IPS-18a (cell line): ENCODE results near the gene CST7.
"Not testable (repeated sequence)": the region's sequence is repeated elsewhere in the genome, so short reads cannot be mapped to it uniquely, and the experiment has no call there.

Experiments used
- H3K27ac ChIP-seq: one replicate; pipeline ENCODE4 v1.5.1; 2013; ENCODE audit warnings: low read length
- H3K27me3 ChIP-seq: one replicate; pipeline ENCODE4 v1.6.1; 2013; ENCODE audit warnings: mild to moderate bottlenecking, low read length; ENCODE audit not compliant: control insufficient read depth, insufficient read depth
- H3K36me3 ChIP-seq: one replicate; pipeline ENCODE4 v1.6.1; 2013; ENCODE audit warnings: low read depth, low read length; ENCODE audit not compliant: control insufficient read depth
- H3K4me1 ChIP-seq: one replicate; pipeline ENCODE4 v1.6.1; 2013; ENCODE audit warnings: low read depth, low read length; ENCODE audit not compliant: control insufficient read depth
- H3K4me3 ChIP-seq: one replicate; pipeline ENCODE4 v1.5.1; 2013; ENCODE audit warnings: low read length
- H3K9ac ChIP-seq: one replicate; pipeline ENCODE4 v1.6.1; 2013; ENCODE audit warnings: mild to moderate bottlenecking, low read length, moderate library complexity
- H3K9me3 ChIP-seq: one replicate; pipeline ENCODE4 v1.6.1; 2013; ENCODE audit warnings: low read depth, low read length; ENCODE audit not compliant: control insufficient read depth

The CST7 gene

DNA sequence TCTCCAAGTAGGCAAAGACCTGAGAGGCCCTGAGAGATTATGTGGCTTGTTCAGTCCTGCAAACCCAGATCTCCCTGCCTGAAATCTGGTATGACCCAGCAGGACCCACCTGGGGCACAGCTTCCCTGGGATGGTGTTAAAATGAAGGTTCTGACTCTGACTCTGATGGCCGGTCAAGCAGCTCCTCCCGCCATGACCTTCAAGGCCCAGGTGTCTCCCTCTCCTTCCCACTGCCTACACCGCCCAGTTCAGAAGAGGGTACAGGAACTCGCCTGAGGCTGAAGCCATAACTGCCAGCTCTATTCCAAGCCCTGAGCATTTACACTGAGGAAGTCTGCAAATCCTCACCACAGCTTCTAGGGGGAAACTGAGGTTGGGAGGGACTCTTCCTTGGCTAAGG lies 5.9 kb upstream of the CST7 start:
- no peak overlapping the region for H3K27ac ChIP-seq
- H3K27me3 ChIP-seq = no peaks in the 10 kb centered on the region

DNA sequence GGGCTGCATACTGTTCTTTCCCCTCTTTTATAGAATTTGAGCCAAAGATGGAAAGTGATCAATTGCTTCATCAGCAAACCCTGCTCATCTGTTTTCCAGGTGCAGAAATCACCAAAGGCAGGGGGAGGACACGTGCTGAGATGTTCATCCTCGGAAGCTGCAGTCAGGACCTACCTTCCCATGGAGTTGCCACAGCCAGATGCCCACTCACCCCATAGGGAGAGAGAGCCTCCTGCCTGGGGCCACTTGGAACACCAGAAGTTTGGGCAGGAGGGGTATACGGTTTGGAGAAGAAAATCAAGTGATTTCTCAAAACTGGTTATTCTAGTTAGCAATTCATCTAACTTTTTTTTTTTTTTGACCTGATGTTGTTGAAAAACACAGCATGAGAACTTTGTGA lies 5.3 kb upstream of the CST7 start:
- no peak overlapping the region for H3K27ac ChIP-seq
- no peaks in the 10 kb centered on the region for H3K27me3 ChIP-seq
- no peak overlapping the region for H3K9ac ChIP-seq
- no peaks in the 10 kb centered on the region for H3K4me1 ChIP-seq
- H3K9me3 ChIP-seq = peaks cover 6% of the 10 kb centered on the region
- H3K36me3 ChIP-seq = no peaks in the 10 kb centered on the region
- H3K4me3 ChIP-seq = no peak overlapping the region

More for the DNA sequence above, 5.9 kb upstream of the CST7 start:
- peaks cover 6% of the 10 kb centered on the region for H3K9me3 ChIP-seq
- no peak overlapping the region for H3K4me3 ChIP-seq
- H3K4me1 ChIP-seq = no peaks in the 10 kb centered on the region
- H3K36me3 ChIP-seq = no peaks in the 10 kb centered on the region
- H3K9ac ChIP-seq = no peak overlapping the region

- H3K27ac ChIP-seq, H3K4me1 ChIP-seq, H3K36me3 ChIP-seq, H3K27me3 ChIP-seq, H3K9ac ChIP-seq, H3K4me3 ChIP-seq, H3K9me3 ChIP-seq: not testable (repeated sequence)
Observed at GRCh38 chr20:24946376-24946775, 2.7 kb upstream of the CST7 start.

DNA sequence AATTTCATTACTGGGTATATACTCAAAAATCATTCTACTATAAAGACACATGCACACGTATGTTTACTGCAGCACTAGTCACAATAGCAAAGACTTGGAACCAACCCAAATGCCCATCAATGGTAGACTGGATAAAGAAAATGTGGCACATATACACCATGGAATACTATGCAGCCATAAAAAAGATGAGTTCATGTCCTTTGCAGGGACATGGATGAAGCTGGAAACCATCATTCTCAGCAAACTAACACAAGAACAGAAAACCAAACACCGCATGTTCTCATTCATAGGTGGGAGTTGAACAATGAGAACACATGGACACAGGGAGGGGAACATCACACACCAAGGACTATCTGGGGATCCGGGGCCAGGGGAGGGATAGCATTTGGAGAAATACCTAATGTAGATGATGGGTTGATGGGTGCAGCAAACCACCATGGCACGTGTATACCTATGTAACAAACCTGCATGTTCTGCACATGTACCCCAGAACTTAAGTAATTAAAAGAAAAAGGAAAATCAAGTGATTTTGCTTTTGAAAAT lies 602 bp upstream of the CST7 start:
- H3K9me3 ChIP-seq, H3K27me3 ChIP-seq, H3K4me3 ChIP-seq: not testable (repeated sequence)

GRCh38 chr20:24949756-24950127 lies 673 bp downstream of the CST7 start:
- Histone ChIP-seq H3K27ac (no peak overlapping the region), H3K4me3 (no peak overlapping the region), H3K36me3 (no peaks in the 10 kb centered on the region), H3K9me3 (no peaks in the 10 kb centered on the region), H3K9ac (no peak overlapping the region), H3K4me1 (no peaks in the 10 kb centered on the region), H3K27me3 (no peaks in the 10 kb centered on the region)

More for the DNA sequence above, 602 bp upstream of the CST7 start:
- not testable (repeated sequence) for H3K9ac ChIP-seq, H3K36me3 ChIP-seq, H3K4me1 ChIP-seq, H3K27ac ChIP-seq

DNA sequence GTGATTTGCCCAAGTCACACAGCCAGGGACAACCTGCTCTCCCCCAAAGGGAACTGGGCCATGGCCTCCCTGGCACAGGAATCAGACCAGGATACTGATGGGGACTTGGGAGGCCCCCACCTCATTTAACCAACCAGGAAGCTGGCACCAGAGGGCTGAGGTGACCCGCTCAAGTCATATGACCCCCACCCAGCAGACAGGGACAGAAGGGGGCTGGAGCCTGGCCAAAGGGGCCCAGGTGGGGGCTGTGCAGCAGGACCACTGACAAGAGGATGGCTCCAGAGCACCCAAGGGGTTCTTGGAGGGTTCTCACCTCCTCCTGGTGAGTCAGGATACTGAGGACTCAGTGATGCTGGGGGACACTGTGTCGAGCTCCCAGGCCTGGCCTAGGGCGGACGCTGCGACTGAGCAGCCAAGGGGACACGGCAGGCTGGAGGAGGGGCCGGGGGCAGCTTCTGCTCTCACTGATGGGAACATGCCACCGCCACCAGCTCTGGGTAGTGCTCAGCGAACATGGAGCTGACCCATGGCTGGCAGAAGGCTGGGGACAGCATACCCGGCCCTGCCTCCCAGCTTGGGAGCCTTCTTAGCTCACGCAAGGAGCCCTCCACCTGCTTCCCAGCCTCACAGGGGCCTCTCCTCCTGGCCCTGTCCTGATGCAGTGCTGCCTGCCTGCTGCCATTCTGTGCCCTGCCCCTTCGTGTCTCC lies 1.2 kb downstream of the CST7 start:
- no peaks in the 10 kb centered on the region for H3K36me3 ChIP-seq
- H3K9me3 ChIP-seq = no peaks in the 10 kb centered on the region
- H3K27ac ChIP-seq = no peak overlapping the region
- H3K4me3 ChIP-seq = no peak overlapping the region
- no peaks in the 10 kb centered on the region for H3K4me1 ChIP-seq
- H3K9ac ChIP-seq = no peak overlapping the region
- H3K27me3 ChIP-seq = no peaks in the 10 kb centered on the region

DNA sequence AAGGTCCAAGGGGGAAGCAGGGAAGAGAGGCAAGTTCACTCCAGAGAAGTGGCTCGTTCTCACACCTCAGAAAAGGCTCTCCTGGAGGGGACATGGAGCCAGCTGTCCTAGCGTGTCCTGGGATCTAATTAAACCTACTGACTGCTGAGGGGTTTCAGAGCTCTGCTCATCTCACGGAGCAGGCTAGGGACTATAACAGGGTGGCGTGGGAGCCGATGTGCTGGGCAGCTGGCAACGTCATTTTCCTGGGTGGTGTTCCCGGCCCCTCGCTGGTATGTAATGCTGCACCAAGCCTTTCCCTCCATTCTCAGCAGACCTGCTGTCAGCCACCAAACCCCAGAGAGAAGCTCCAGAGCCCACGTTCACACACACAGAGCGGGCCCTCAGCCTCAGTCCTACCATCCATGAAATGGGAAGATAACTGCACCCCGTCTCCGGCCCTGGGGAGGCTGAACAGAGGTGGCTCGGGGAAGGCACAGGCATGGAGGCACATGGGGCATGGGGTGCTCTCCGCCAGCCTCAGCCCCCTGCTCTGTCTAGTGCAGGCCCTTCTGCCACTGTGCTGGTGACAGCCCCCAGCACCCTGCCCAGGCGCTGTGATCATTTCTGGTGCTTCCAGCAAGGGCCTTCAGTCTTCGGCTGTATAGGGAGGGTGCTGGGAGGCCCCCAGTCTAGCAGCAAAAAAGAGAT lies 1.9 kb downstream of the CST7 start:
- Histone ChIP-seq H3K4me3 (no peak overlapping the region), H3K4me1 (no peaks in the 10 kb centered on the region), H3K27ac (no peak overlapping the region), H3K27me3 (no peaks in the 10 kb centered on the region), H3K9ac (no peak overlapping the region), H3K36me3 (no peaks in the 10 kb centered on the region), H3K9me3 (no peaks in the 10 kb centered on the region)

- Histone ChIP-seq H3K4me3 (no peak overlapping the region), H3K4me1 (no peaks in the 10 kb centered on the region), H3K36me3 (no peaks in the 10 kb centered on the region), H3K9ac (no peak overlapping the region), H3K9me3 (no peaks in the 10 kb centered on the region), H3K27ac (no peak overlapping the region), H3K27me3 (no peaks in the 10 kb centered on the region)
Observed at GRCh38 chr20:24951536-24952083, 2.5 kb downstream of the CST7 start.

DNA sequence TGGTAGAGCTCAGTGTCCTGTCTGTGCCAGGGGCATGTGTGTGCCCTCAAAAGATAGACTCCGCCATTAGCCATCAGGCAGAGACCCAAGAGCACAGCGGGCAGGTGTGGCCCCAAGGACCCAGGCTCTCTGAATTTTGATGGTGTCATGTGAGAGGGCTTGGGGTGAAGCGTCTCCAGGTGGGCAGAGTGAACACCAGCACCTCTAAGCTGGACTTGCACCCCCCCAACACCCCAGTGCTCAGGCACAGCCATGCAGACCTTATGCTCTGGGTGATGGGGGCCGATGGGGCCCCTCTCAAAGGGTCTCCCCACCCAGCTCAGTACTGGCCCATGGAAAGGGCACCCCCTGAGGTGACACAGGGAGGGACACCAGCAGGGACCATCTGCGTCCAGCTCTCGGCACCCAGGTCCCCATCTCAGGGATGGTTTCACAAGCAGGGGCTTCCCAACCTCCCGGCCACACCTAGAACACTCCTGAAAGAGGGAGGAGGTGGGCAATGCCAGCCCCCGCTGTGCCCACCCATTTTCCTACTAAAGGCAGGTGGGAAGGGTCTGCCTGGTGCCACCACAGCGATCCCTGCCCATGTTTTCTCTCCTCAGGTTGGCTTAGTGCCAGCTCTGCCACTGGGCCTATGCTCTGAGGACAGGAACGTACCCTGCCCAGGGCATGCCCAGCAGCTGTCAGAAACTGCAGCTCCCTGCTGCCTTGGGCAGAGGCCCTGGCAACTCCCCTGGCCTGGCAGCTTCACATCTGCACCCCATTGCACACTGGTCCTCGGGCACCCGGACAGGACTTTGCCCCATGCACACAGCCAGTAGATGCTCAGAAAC lies 3.5 kb downstream of the CST7 start:
- no peaks in the 10 kb centered on the region for H3K9me3 ChIP-seq
- no peaks in the 10 kb centered on the region for H3K4me1 ChIP-seq
- no peaks in the 10 kb centered on the region for H3K27me3 ChIP-seq
- no peaks in the 10 kb centered on the region for H3K36me3 ChIP-seq
- no peak overlapping the region for H3K9ac ChIP-seq
- no peak overlapping the region for H3K27ac ChIP-seq
- H3K4me3 ChIP-seq = no peak overlapping the region

DNA sequence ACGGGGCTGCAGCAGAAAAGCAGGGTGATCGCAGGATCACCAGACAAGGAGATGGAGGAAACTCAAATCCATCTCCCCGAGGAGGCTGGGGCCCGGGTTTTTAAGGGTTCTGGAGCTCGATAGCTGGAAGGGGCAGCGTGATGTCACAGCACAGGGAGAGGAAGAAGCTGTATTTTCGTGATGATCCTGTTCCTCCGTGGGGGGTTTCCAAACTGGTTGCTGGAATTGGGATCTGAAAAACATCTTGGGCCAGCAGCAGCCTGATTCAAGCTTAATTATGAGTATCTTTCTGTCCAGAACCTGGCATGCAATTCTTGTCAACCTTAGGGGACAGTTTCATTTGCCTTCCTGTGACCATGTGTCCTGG lies 4.1 kb downstream of the CST7 start:
- H3K27me3 ChIP-seq = no peaks in the 10 kb centered on the region
- H3K4me3 ChIP-seq = no peak overlapping the region
- no peaks in the 10 kb centered on the region for H3K9me3 ChIP-seq
- no peaks in the 10 kb centered on the region for H3K4me1 ChIP-seq
- H3K36me3 ChIP-seq = no peaks in the 10 kb centered on the region
- H3K27ac ChIP-seq = no peak overlapping the region
- no peak overlapping the region for H3K9ac ChIP-seq

DNA sequence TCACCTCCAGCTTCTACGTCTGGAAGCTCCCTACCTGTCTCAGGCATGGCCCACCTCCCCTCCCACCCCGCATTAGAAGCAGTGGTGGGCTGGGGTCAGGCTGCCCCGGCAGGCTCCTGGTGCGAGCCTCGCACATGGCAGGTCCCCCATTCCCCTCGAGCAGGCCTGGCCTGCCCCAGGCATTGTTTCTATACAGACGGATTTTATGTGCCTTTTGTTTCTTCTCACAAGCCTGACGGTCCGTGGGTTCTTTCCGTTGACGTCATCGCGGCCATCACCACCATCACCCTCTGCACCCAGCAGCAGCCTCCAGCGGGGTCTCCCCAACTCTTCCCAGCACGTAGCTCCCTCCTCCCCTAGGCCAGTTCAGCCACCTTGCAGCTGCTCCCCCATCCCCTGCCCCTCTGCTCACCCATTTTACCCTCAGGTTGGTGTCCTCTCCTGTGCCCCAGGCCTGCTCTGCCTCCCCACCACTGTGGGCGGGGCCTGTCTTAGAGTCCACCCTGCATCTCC lies 4.6 kb downstream of the CST7 start:
- H3K27ac ChIP-seq = no peak overlapping the region
- no peaks in the 10 kb centered on the region for H3K4me1 ChIP-seq
- no peaks in the 10 kb centered on the region for H3K9me3 ChIP-seq
- H3K9ac ChIP-seq = no peak overlapping the region
- H3K4me3 ChIP-seq = no peak overlapping the region
- no peaks in the 10 kb centered on the region for H3K27me3 ChIP-seq
- no peaks in the 10 kb centered on the region for H3K36me3 ChIP-seq
